Left lung (tissue), 10 donors: Measurements from ENCODE around the gene SEPTIN2. TPM values are rescaled to one million over a fixed set of nuclear protein-coding genes. Genes with fewer than 3 reads are reported as not detected.

Experiments
- ATAC-seq: fragments of 200-7000 bp; cut with Tn5 transposase; one replicate; pipeline ENCODE4 v1.9.1; 2020; ENCODE audit warnings: moderate library complexity
- DNase-seq, 4 donors: peaks; one replicate each; pipeline ENCODE4 v3.0.0-alpha.2; 2013 to 2020
- H3K27ac ChIP-seq, 2 donors: fragments of 200-600 bp; sonication (generic) in 1 of 2; one replicate each; pipeline versions ENCODE4 v1.5.0 to v1.8.0; 2020 to 2021
- H3K27me3 ChIP-seq, 2 donors: fragments of 200-600 bp; sonication (generic) in 1 of 2; one replicate each; pipeline versions ENCODE4 v1.5.0 to v1.8.0; 2020 to 2021
- H3K36me3 ChIP-seq, 2 donors: fragments of 200-600 bp; sonication (generic) in 1 of 2; one replicate each; pipeline versions ENCODE4 v1.5.0 to v1.8.0; 2020 to 2021
- H3K4me1 ChIP-seq, 2 donors: fragments of 200-600 bp; one replicate each; pipeline ENCODE4 v1.8.0; 2021
- H3K4me3 ChIP-seq, 2 donors: fragments of 200-600 bp; sonication (generic) in 1 of 2; one replicate each; pipeline versions ENCODE4 v1.5.0 to v1.8.0; 2020 to 2021; ENCODE audit warnings: mild to moderate bottlenecking in 1 of 2
- H3K9me3 ChIP-seq, 2 donors: fragments of 200-600 bp; sonication (generic) in 1 of 2; one replicate each; pipeline versions ENCODE4 v1.5.0 to v1.8.0; 2020 to 2021
- intact Hi-C, 2 donors: fragments of 100-400 bp; cut with DNase I; formaldehyde crosslinking; loops; one replicate each; pipeline versions ENCODE4 v1.11.2 to v1.14.2; 2022
- polyA plus RNA-seq, 6 donors: library from polyadenylated mRNA; unstranded; fragments of 120-200 nt; gene quantifications; one replicate each; pipeline ENCODE4 v1.2.1, GENCODE V29; 2013; ENCODE audit not compliant: insufficient read length in 6 of 6
- total RNA-seq, 2 donors: library from RNA; stranded (reverse); fragmentation: NEBNext Ultra II Directional; extraction: Animal tissue kit (Norgen Biotek cat#: 25700); gene quantifications; one replicate each; pipeline ENCODE4 v1.2.1, GENCODE V29; 2021
- TF ChIP-seq, protein P1 (sequence below), 2 donors: fragments of 200-600 bp; sonication (generic) in 1 of 2; IDR thresholded peaks; one replicate each; pipeline versions ENCODE4 v1.5.0 to v1.8.0; 2021; ENCODE audit warnings: antibody characterized with exemption in 2 of 2
- donor health status: DM: no; HTN: yes; CAD: no.
- donor health status: DM: no; HTN: no; CAD: no.

Gene SEPTIN2
- total and polyA plus RNA-seq, 8 donors: 320 to 593 (median 541) TPM

DNA sequence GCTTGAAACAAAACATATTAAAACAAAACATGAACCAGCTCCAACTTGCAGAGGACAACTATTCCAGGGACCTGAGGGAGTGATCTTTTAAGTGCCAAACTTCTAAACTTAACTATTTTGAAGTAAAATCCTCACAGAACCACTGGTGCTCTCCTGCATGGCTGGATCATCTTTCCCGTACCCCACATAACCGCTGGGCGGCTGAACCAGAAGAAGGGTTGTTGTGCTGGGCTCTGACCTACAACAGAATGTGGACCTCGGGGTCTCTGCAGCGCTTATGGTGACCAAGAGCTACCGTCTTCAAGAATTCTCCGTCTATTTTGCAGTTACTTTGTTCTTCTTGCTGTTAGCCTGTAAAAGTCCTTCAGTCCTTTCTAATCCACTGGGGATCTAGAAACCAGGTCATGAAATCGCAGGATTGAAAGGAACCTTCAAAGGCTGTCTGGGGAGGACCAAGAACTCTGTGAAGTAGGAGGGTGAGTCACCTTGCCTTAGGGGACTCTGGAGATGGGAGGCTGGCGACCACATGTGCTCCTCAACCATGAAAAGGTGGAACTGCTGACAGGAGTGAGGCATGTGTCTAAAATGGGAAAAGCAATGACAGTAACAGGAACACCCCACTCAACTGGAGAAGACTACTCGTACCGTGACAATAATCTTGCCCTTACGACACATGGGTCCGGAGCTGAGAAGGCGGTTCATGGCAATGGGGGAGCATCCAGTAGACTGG is 46.8 kb upstream of the SEPTIN2 start:
- no peaks in the 10 kb centered on the region for H3K9me3 ChIP-seq
- H3K4me3 ChIP-seq: no peak overlapping the region
- no peak overlapping the region for H3K27ac ChIP-seq
- peaks cover 0 to 50% of the 10 kb centered on the region in 2 donors for H3K36me3 ChIP-seq
- TF ChIP-seq, protein P1, sequence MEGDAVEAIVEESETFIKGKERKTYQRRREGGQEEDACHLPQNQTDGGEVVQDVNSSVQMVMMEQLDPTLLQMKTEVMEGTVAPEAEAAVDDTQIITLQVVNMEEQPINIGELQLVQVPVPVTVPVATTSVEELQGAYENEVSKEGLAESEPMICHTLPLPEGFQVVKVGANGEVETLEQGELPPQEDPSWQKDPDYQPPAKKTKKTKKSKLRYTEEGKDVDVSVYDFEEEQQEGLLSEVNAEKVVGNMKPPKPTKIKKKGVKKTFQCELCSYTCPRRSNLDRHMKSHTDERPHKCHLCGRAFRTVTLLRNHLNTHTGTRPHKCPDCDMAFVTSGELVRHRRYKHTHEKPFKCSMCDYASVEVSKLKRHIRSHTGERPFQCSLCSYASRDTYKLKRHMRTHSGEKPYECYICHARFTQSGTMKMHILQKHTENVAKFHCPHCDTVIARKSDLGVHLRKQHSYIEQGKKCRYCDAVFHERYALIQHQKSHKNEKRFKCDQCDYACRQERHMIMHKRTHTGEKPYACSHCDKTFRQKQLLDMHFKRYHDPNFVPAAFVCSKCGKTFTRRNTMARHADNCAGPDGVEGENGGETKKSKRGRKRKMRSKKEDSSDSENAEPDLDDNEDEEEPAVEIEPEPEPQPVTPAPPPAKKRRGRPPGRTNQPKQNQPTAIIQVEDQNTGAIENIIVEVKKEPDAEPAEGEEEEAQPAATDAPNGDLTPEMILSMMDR (IDR thresholded peaks at IDR 0.05): no peak
- H3K27me3 ChIP-seq: no peaks in the 10 kb centered on the region
- intact Hi-C loops: no loop called here
- peaks cover 22 to 44% of the 10 kb centered on the region in 2 donors for H3K4me1 ChIP-seq
- ATAC-seq (no peak), DNase-seq (no peak)

GRCh38 chr2:241269707-241270520 is 45.8 kb upstream of the SEPTIN2 start:
- peaks cover 22 to 54% of the 10 kb centered on the region in 2 donors for H3K4me1 ChIP-seq
- no peak overlapping the region for H3K27ac ChIP-seq
- intact Hi-C loops: no loop called here
- peak overlapping the region in 1 of 2 donors; percentile 79 for H3K4me3 ChIP-seq
- TF ChIP-seq, protein P1 (IDR thresholded peaks at IDR 0.05): no peak
- H3K36me3 ChIP-seq: peaks cover 0 to 40% of the 10 kb centered on the region in 2 donors
- DNase-seq (peak in 2 of 4 donors; percentile 27 to 56), ATAC-seq (peak; percentile 61)
- H3K27me3 ChIP-seq: no peaks in the 10 kb centered on the region
- H3K9me3 ChIP-seq: no peaks in the 10 kb centered on the region

DNA sequence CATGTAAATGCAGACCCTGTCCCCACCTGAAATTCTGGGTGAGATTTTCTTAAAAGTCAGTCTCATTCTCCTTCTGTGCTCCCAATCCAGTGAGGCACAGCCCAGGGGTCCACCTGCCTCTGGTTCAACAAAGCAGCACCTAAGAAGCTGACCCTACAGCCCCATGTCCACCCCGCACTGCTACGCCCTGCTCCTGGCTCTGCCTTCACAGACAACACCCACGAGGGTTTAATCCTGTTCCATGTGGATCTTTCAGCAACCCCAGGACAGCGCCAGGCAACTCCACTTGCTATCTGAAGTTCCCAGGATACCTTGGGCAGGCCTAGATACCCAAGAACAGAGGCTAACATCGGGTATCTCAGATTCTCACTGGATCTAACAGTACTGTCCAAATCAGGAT is 45.2 kb upstream of the SEPTIN2 start:
- Histone ChIP-seq H3K4me3 (peak overlapping the region in 1 of 2 donors; percentile 79), H3K27me3 (no peaks in the 10 kb centered on the region), H3K4me1 (peaks cover 22 to 56% of the 10 kb centered on the region in 2 donors), H3K9me3 (no peaks in the 10 kb centered on the region), H3K36me3 (peaks cover 0 to 34% of the 10 kb centered on the region in 2 donors), H3K27ac (peak overlapping the region in 1 of 2 donors; percentile 89)
- TF ChIP-seq, protein P1 (IDR thresholded peaks at IDR 0.05): no peak
- ATAC-seq (no peak), DNase-seq (no peak)
- intact Hi-C loops: no loop called here

DNA sequence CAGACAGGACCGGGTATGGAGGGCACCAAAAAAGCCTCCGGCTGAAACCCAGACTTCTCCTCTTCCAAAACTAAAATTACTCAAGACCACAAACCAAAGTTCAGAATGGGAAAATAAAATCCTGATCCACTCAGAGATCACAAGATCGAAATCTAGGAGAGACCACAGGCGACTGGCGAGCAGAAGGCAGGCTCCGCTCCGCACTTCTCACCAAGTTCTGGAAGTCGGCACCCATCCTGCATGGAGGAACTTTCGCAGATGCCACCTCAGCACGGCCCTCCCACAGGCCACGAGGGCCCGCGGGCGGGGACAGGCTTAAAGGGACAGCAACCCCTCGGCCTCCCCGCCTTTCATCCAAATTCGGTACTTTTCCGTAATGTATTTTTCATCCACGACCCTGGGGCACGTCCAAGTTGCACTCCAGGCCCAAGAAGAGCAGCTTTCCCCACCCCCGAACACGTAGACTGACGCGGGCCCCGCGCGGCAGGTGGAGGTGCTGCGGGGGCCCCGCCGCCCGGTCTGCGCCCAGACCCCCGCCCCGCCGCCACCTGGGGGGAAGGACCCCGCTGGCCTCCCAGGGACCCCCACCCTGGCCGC is 43.9 kb upstream of the SEPTIN2 start:
- H3K4me3 ChIP-seq: peak overlapping the region; percentile 79 to 87
- intact Hi-C loops: no loop called here
- no peaks in the 10 kb centered on the region for H3K9me3 ChIP-seq

More for the DNA sequence above, 43.9 kb upstream of the SEPTIN2 start:
- ATAC-seq (peak; percentile 87), DNase-seq (peak; percentile 64 to 96 (median 86))
- TF ChIP-seq, protein P1 (IDR thresholded peaks at IDR 0.05): no peak
- Histone ChIP-seq H3K36me3 (peaks cover 0 to 21% of the 10 kb centered on the region in 2 donors), H3K27ac (peak overlapping the region; percentile 89 to 93), H3K4me1 (peaks cover 22 to 56% of the 10 kb centered on the region in 2 donors), H3K27me3 (no peaks in the 10 kb centered on the region)
